Stimulated activated CD8-positive, alpha-beta memory T cell treated with anti-CD3 and anti-CD28 coated beads, Interleukin-4, amount 100 ng/mL, for 24 hours (primary cell): ENCODE measurements around the gene SLC30A3.
"Not testable (repeated sequence)": the region's sequence is repeated elsewhere in the genome, so short reads cannot be mapped to it uniquely, and the experiment has no call there.

Experiments used
- DNase-seq: peaks from one replicate; pipeline ENCODE4 v3.0.0-alpha.2; 2020; ENCODE audit warnings: low read depth

SLC30A3 gene

GRCh38 chr2:27284996-27285395, 22.1 kb upstream of the SLC30A3 start:
- no peak for DNase-seq

GRCh38 chr2:27282892-27283291, 20.0 kb upstream of the SLC30A3 start:
- DNase-seq, result no peak

- no peak for DNase-seq
These were observed 19.2 kb upstream of the SLC30A3 start, which contains the start of gene TRIM54 for GRCh38 chr2:27281855-27282559. Gene TRIM54, plus strand, starts transcription at chr2:27282429. Its CDS starts 303 bp downstream, at chr2:27282732.

GRCh38 chr2:27281442-27281841, 18.6 kb upstream of the SLC30A3 start:
- no peak for DNase-seq

GRCh38 chr2:27280826-27281225, 18.0 kb upstream of the SLC30A3 start:
- no peak for DNase-seq

- DNase-seq, result no peak
These were observed 15.2 kb upstream of the SLC30A3 start for GRCh38 chr2:27278010-27278409.

GRCh38 chr2:27275211-27276150, 12.6 kb upstream of the SLC30A3 start, which contains the start of gene DNAJC5G:
Gene DNAJC5G, plus strand, starts transcription at chr2:27275433. Its CDS starts 1,296 bp downstream, at chr2:27276729.
- no peak for DNase-seq

- not testable (repeated sequence) for DNase-seq
These were observed 10.0 kb upstream of the SLC30A3 start for GRCh38 chr2:27272537-27273522.

GRCh38 chr2:27271631-27272340, 8.9 kb upstream of the SLC30A3 start:
- DNase-seq, result no peak

- no peak for DNase-seq
These were observed 7.8 kb upstream of the SLC30A3 start for GRCh38 chr2:27270670-27271069.

- no peak for DNase-seq
These were observed 7.3 kb upstream of the SLC30A3 start for GRCh38 chr2:27270131-27270530.

GRCh38 chr2:27268296-27268695, 5.4 kb upstream of the SLC30A3 start:
- not testable (repeated sequence) for DNase-seq

GRCh38 chr2:27265536-27265870, 2.7 kb upstream of the SLC30A3 start:
- DNase-seq, result no peak

- peak; percentile 44 for DNase-seq
These were observed 2.1 kb upstream of the SLC30A3 start for GRCh38 chr2:27264753-27265535.

- DNase-seq, result no peak
These were observed 1.5 kb upstream of the SLC30A3 start for GRCh38 chr2:27264253-27264752.

GRCh38 chr2:27263287-27264252, 723 bp upstream of the SLC30A3 start:
- DNase-seq, result no peak

- DNase-seq, result no peak
These were observed 935 bp downstream of the SLC30A3 start for GRCh38 chr2:27261926-27262298.

GRCh38 chr2:27261241-27261925, 1.5 kb downstream of the SLC30A3 start:
- no peak for DNase-seq
